ENCODE data around the gene CDS1. TPM values are rescaled to one million over a fixed set of nuclear protein-coding genes. Genes with fewer than 3 reads are reported as not detected.

Gene CDS1
- total RNA-seq, 2 donors from 2014 or later, result 44.2 to 51.9 TPM

DNA sequence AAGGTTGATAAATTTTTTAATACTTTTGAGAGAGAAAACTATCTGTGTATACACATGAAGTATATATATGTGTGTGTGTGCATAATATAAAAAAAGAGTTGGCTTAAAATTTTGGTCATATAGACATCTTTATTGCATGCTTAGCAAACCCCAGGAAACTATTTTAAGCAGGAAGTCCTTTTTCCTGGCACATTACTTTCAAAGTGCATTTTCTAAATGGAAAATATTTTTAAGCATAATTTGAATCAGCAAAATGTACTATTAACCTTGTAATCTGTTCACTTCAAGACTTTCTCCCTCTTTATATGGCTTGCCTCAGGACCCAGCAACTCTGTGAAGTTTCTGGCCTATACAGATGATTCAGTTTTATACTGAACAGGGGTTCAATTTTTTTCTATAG, 106.3 kb downstream of the CDS1 start:
- no peak for DNase-seq
- Histone ChIP-seq H3K27ac (no peak overlapping the region), H3K36me3 (no peaks in the 10 kb centered on the region), H3K4me1 (no peaks in the 10 kb centered on the region), H3K9ac (ENCODE audit: low read depth in 2 of 2, low read length in 2 of 2) (no peak overlapping the region), H3K4me3 (no peak overlapping the region), H3K9me3 (no peaks in the 10 kb centered on the region), H3K27me3 (no peaks in the 10 kb centered on the region)
- intact Hi-C loops (cut with DNase I), result no loop called here
- TF ChIP-seq, protein P1, sequence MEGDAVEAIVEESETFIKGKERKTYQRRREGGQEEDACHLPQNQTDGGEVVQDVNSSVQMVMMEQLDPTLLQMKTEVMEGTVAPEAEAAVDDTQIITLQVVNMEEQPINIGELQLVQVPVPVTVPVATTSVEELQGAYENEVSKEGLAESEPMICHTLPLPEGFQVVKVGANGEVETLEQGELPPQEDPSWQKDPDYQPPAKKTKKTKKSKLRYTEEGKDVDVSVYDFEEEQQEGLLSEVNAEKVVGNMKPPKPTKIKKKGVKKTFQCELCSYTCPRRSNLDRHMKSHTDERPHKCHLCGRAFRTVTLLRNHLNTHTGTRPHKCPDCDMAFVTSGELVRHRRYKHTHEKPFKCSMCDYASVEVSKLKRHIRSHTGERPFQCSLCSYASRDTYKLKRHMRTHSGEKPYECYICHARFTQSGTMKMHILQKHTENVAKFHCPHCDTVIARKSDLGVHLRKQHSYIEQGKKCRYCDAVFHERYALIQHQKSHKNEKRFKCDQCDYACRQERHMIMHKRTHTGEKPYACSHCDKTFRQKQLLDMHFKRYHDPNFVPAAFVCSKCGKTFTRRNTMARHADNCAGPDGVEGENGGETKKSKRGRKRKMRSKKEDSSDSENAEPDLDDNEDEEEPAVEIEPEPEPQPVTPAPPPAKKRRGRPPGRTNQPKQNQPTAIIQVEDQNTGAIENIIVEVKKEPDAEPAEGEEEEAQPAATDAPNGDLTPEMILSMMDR (IDR thresholded peaks at IDR 0.05), result no peak

DNA sequence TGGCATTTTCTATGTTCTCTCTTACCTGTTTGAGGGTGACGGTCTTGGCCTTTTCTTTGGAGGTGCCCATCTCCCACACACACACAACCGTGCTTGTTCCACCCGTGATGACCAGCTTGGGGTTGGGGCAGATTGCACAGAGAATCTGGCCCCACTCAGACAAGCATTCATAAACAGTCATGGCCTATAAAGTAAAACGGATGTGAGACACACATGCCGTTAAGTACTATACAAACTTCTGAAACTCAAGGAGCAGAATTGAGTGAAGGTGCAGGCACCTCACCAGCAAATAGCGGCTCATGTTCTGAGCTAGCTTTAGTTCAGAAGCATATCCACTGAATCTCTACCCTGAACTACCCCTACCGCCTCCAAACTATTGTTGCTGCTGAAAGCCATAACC, 107.6 kb downstream of the CDS1 start:
- no peak for DNase-seq
- intact Hi-C loops (cut with DNase I), result no loop called here
- H3K27me3 ChIP-seq, result no peaks in the 10 kb centered on the region
- H3K36me3 ChIP-seq, result no peaks in the 10 kb centered on the region
- no peak overlapping the region for H3K9ac ChIP-seq (ENCODE audit: low read depth in 2 of 2, low read length in 2 of 2)
- no peak overlapping the region for H3K27ac ChIP-seq
- TF ChIP-seq, protein P1 (IDR thresholded peaks at IDR 0.05), result no peak
- H3K4me1 ChIP-seq, result no peaks in the 10 kb centered on the region
- H3K4me3 ChIP-seq, result no peak overlapping the region
- H3K9me3 ChIP-seq, result no peaks in the 10 kb centered on the region

DNA sequence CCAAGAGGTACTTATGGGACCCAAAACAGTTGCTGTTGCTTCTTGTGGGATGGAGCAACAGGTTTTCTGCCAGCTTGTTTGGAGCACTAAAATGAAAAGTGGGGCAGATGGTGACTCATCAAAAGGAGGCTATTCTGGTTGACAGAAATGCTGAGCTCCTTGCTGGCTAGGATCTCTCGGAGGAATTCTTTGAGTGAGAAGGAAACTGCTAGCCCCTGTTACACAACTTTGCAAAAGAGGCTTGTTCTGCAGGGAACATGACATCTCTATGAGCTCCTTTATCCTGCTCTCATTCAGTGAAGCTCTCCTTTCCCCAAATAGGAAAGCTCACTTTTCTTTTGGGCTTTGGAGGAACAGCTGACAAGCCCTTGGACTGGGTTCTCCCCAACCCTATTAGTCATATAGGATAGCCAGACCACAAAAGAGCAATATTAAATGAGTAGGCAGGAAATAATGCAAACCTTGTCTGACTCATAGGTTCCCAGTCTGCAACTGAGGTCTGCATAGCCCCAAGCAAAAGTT, 108.3 kb downstream of the CDS1 start:
- TF ChIP-seq, protein P1 (IDR thresholded peaks at IDR 0.05), result no peak
- H3K9me3 ChIP-seq, result no peaks in the 10 kb centered on the region
- no peak overlapping the region for H3K27ac ChIP-seq
- intact Hi-C loops (cut with DNase I), result no loop called here
- no peak overlapping the region for H3K9ac ChIP-seq (ENCODE audit: low read depth in 2 of 2, low read length in 2 of 2)
- no peak overlapping the region for H3K4me3 ChIP-seq
- H3K4me1 ChIP-seq, result no peaks in the 10 kb centered on the region
- DNase-seq, result no peak
- H3K27me3 ChIP-seq, result no peaks in the 10 kb centered on the region
- no peaks in the 10 kb centered on the region for H3K36me3 ChIP-seq

DNA sequence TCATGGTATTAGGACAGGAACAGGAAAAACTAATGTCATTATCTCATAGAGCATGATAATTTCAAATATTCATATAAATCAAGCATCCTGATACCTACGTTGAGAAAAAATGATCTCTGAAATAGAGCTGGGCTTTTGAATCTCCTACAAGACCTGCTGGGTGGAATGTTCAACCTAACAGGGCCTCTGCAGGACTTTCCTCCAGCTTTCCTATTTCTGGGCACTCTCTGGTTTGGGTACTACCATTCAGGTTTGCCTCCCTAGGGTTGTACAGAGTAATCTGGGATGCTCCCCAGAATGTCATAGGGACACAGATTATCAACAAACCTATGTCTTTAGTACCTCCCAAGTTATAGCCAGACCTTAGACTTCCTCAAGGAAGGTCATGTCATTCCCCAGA, 108.9 kb downstream of the CDS1 start:
- intact Hi-C loops (cut with DNase I), result no loop called here

DNA sequence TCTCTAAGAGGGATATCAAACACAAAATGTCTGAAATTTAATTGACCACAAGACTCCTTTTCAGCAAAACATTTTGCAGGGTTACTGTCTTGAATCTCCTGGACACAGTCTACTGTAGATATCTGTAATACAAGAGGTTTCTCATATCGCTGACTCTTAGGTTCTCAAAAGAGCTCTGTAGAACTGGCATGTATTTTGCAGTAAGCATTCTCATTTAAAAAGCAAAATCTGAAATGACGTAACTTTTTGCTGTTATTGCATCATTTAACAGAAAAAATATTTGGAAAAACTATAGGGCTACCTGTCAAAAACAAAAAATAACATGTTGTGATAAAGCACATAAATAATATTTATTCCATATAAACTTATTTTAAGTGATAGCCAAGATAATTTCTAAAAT, 114.2 kb downstream of the CDS1 start:
- H3K36me3 ChIP-seq, result no peaks in the 10 kb centered on the region
- TF ChIP-seq, protein P1 (IDR thresholded peaks at IDR 0.05), result no peak

More for the DNA sequence above, 108.9 kb downstream of the CDS1 start:
- H3K27me3 ChIP-seq, result no peaks in the 10 kb centered on the region
- H3K9ac ChIP-seq (ENCODE audit: low read depth in 2 of 2, low read length in 2 of 2), result no peak overlapping the region
- H3K4me1 ChIP-seq, result no peaks in the 10 kb centered on the region
- H3K9me3 ChIP-seq, result no peaks in the 10 kb centered on the region
- TF ChIP-seq, protein P1 (IDR thresholded peaks at IDR 0.05), result no peak
- DNase-seq, result no peak
- H3K4me3 ChIP-seq, result no peak overlapping the region
- no peak overlapping the region for H3K27ac ChIP-seq
- H3K36me3 ChIP-seq, result no peaks in the 10 kb centered on the region

More for the DNA sequence above, 114.2 kb downstream of the CDS1 start:
- H3K27ac ChIP-seq, result no peak overlapping the region
- no peaks in the 10 kb centered on the region for H3K27me3 ChIP-seq
- H3K9ac ChIP-seq (ENCODE audit: low read depth in 2 of 2, low read length in 2 of 2), result no peak overlapping the region
- intact Hi-C loops (cut with DNase I), result no loop called here
- H3K9me3 ChIP-seq, result no peaks in the 10 kb centered on the region
- no peaks in the 10 kb centered on the region for H3K4me1 ChIP-seq
- no peak overlapping the region for H3K4me3 ChIP-seq
- DNase-seq, result no peak

Data from colonic mucosa (tissue), 4 donors.